CD4-positive, alpha-beta T cell treated with Interleukin-15 for 4 hours (primary cell): ENCODE data around the gene DBN1.

Experiments
- DNase-seq: peaks from one replicate; pipeline ENCODE4 v3.0.0-alpha.2; 2020; ENCODE audit warnings: low spot score

Gene DBN1

GRCh38 chr5:177472460-177473442 lies 683 bp downstream of the DBN1 start:
- DNase-seq: peak; percentile 48

- peak; percentile 48 for DNase-seq
These were observed 1.7 kb downstream of the DBN1 start for GRCh38 chr5:177471610-177472356.

- DNase-seq: no peak
These were observed 2.5 kb downstream of the DBN1 start for GRCh38 chr5:177470759-177471536.

- DNase-seq: no peak
These were observed 3.5 kb downstream of the DBN1 start for GRCh38 chr5:177469750-177470525.

- no peak for DNase-seq
These were observed 4.5 kb downstream of the DBN1 start for GRCh38 chr5:177468685-177469628.

- no peak for DNase-seq
These were observed 5.1 kb downstream of the DBN1 start for GRCh38 chr5:177468329-177468684.

GRCh38 chr5:177467436-177467835 lies 6.0 kb downstream of the DBN1 start:
- no peak for DNase-seq

- DNase-seq: no peak
These were observed 6.6 kb downstream of the DBN1 start for GRCh38 chr5:177466861-177467260.

GRCh38 chr5:177465044-177465443 lies 8.4 kb downstream of the DBN1 start:
- DNase-seq: no peak

GRCh38 chr5:177462021-177462670 lies 11.3 kb downstream of the DBN1 start:
- no peak for DNase-seq

GRCh38 chr5:177459819-177460628 lies 13.4 kb downstream of the DBN1 start:
- DNase-seq: no peak

GRCh38 chr5:177459357-177459756 lies 14.1 kb downstream of the DBN1 start:
- DNase-seq: no peak

- no peak for DNase-seq
These were observed 14.5 kb downstream of the DBN1 start for GRCh38 chr5:177458912-177459350.

- DNase-seq: no peak
These were observed 15.4 kb downstream of the DBN1 start for GRCh38 chr5:177457852-177458681.

- peak; percentile 54 for DNase-seq
These were observed 16.2 kb downstream of the DBN1 start for GRCh38 chr5:177456976-177457851.

- no peak for DNase-seq
These were observed 16.9 kb downstream of the DBN1 start for GRCh38 chr5:177456591-177456964.
